Caco-2 (cell line): Measurements from ENCODE around the gene DAND5. TPM values are rescaled to one million over a fixed set of nuclear protein-coding genes. Genes with fewer than 3 reads are reported as not detected.

ENCODE experiments used
- BruUV-seq: library from RNA; stranded (reverse); fragments of 400-500 nt; replicated peaks from 2 replicates; lab custom pipeline; 2021; lab: Mats Ljungman, UMichigan
- CTCF ChIA-PET: fragments of 300-600 bp; sonication (Branson Sonifier 250); formaldehyde crosslinking; loops from one replicate; lab custom pipeline; 2022; ENCODE audit warnings: antibody characterized with exemption; lab: Charles Lee
- POLR2A ChIA-PET: fragments of 300-600 bp; sonication (Branson Sonifier 250); formaldehyde crosslinking; loops from one replicate; lab custom pipeline; 2022; ENCODE audit warnings: antibody characterized with exemption; lab: Charles Lee
- DNase-seq, 2 experiments: peaks; one replicate each; pipeline versions ENCODE4 v3.0.0 to v3.0.0-alpha.2; 2020 to 2022
- H3K27me3 ChIP-seq: replicated peaks from 2 replicates; pipeline ENCODE4 v1.6.0; 2011; ENCODE audit warnings: low read length; ENCODE audit not compliant: control insufficient read depth, insufficient read depth
- H3K36me3 ChIP-seq: 2 replicates; pipeline ENCODE4 v1.5.1; 2011; ENCODE audit warnings: low read length; ENCODE audit not compliant: control insufficient read depth, insufficient read depth
- H3K4me1 ChIP-seq: fragments of 250-450 bp; sonication (Bioruptor Pico); 2 replicates; pipeline ENCODE4 v1.5.1; 2020; ENCODE audit warnings: mild to moderate bottlenecking
- H3K4me3 ChIP-seq: 2 replicates; pipeline ENCODE4 v1.5.1; 2011; ENCODE audit warnings: low read depth, mild to moderate bottlenecking, control low read depth, low read length
- H3K9me3 ChIP-seq: fragments of 250-450 bp; sonication (Bioruptor Pico); 2 replicates; pipeline ENCODE4 v1.5.1; 2020; ENCODE audit warnings: mild to moderate bottlenecking, moderate library complexity
- H3K27ac Mint-ChIP-seq: one replicate; pipeline ENCODE4 v1.8.0; 2022; ENCODE audit warnings: mixed read lengths; ENCODE audit not compliant: unreplicated experiment
- H3K27me3 Mint-ChIP-seq: one replicate; pipeline ENCODE4 v1.8.0; 2022; ENCODE audit warnings: mixed read lengths; ENCODE audit not compliant: insufficient read depth, unreplicated experiment
- H3K36me3 Mint-ChIP-seq: one replicate; pipeline ENCODE4 v1.8.0; 2022; ENCODE audit warnings: mild to moderate bottlenecking, mixed read lengths; ENCODE audit not compliant: insufficient read depth, unreplicated experiment
- H3K4me1 Mint-ChIP-seq: one replicate; pipeline ENCODE4 v1.8.0; 2022; ENCODE audit warnings: low read depth, mixed read lengths; ENCODE audit not compliant: unreplicated experiment
- H3K4me3 Mint-ChIP-seq: one replicate; pipeline ENCODE4 v1.8.0; 2022; ENCODE audit warnings: mild to moderate bottlenecking, moderate library complexity, mixed read lengths; ENCODE audit not compliant: unreplicated experiment
- H3K9me3 Mint-ChIP-seq: one replicate; pipeline ENCODE4 v1.8.0; 2022; ENCODE audit warnings: mixed read lengths; ENCODE audit not compliant: unreplicated experiment
- CTCF ChIP-seq, 2 experiments: fragments of 200-600 bp in 1 of 2; IDR thresholded peaks; 1 replicate in 1 of 2; 2 replicates in 1 of 2; pipeline versions ENCODE4 v1.5.1 to v1.8.0; 2011 to 2022; ENCODE audit warnings: antibody characterized with exemption in 1 of 2, control low read depth in 1 of 2, inconsistent platforms in 1 of 2, low read depth in 1 of 2, low read length in 1 of 2, mild to moderate bottlenecking in 1 of 2, moderate library complexity in 1 of 2; ENCODE audit not compliant: insufficient read depth in 1 of 2, severe bottlenecking in 1 of 2, unreplicated experiment in 1 of 2
- intact Hi-C: fragments of 100-400 bp; cut with micrococcal nuclease; formaldehyde crosslinking; loops from one replicate; pipeline ENCODE4 v1.10.0; 2022; ENCODE audit not compliant: unreplicated experiment
- total RNA-seq: library from RNA; stranded (reverse); gene quantifications from 2 replicates; pipeline ENCODE4 v1.2.3, GENCODE V29; 2022

DAND5 gene
- total RNA-seq, 1 experiment from 2014 or later: not detected

DNA sequence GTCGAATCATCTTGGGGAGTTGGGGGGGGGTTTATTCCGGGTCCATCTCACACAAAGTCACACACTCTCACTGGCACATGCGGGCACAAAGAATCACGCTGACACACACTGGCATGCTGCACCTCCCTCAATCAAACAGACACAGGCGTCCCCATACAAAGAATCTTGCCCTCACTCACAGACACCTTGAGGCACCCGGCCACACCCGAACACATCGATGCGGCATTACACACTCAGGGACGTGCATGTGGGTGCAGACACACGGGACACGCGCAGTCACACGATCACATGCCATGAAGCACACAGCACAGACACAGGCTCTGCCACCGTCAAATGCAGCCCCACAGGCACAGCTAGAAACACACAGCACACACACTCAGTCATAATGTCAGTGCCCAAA is 33.7 kb downstream of the DAND5 start:
- Mint-ChIP-seq H3K9me3 (no peaks in the 10 kb centered on the region), H3K27ac (no peak overlapping the region), H3K4me3 (no peak overlapping the region), H3K36me3 (no peaks in the 10 kb centered on the region), H3K4me1 (no peaks in the 10 kb centered on the region), H3K27me3 (peaks cover 8% of the 10 kb centered on the region)
- no peak for DNase-seq
- H3K27me3 ChIP-seq: no peaks in the 10 kb centered on the region
- H3K9me3 ChIP-seq: no peaks in the 10 kb centered on the region
- ChIA-PET CTCF (no interaction called here), POLR2A (no interaction called here)
- H3K4me3 ChIP-seq: no peak overlapping the region
- no TSS peak for BruUV-seq
- intact Hi-C loops: no loop called here
- no peak for TF ChIP-seq CTCF (IDR thresholded peaks at IDR 0.05; ENCODE audit: insufficient read depth in 1 of 2, low read depth in 1 of 2, low read length in 1 of 2, severe bottlenecking in 1 of 2, unreplicated experiment in 1 of 2)
- no peaks in the 10 kb centered on the region for H3K36me3 ChIP-seq
- H3K4me1 ChIP-seq: no peaks in the 10 kb centered on the region

DNA sequence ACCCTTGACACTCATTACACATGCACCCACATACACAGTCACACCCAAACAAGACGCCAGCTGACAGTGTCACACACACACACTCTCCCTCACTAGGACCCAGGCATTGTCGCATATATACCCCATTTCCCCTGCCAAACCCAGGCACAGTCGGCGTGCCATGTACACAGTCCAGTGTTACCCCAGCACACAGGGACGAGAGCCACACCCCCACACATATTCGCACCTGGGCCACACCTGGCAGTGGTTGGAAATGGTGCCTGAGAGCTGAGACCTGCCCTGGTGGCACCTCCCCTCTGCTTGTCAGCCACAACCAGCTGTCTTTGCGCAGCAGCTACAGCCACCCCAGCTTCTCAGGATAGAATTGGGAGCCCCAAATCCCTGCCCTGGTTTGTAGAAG is 34.9 kb downstream of the DAND5 start:
- H3K27ac Mint-ChIP-seq: no peak overlapping the region
- DNase-seq: no peak
- intact Hi-C loops: no loop called here
- Histone ChIP-seq H3K36me3 (no peaks in the 10 kb centered on the region), H3K27me3 (no peaks in the 10 kb centered on the region), H3K4me1 (no peaks in the 10 kb centered on the region), H3K4me3 (no peak overlapping the region), H3K9me3 (no peaks in the 10 kb centered on the region)
- no peaks in the 10 kb centered on the region for H3K4me1 Mint-ChIP-seq
- no peaks in the 10 kb centered on the region for H3K36me3 Mint-ChIP-seq
- TF ChIP-seq CTCF (IDR thresholded peaks at IDR 0.05; ENCODE audit: insufficient read depth in 1 of 2, low read depth in 1 of 2, low read length in 1 of 2, severe bottlenecking in 1 of 2, unreplicated experiment in 1 of 2): no peak
- H3K27me3 Mint-ChIP-seq: peaks cover 6% of the 10 kb centered on the region
- H3K4me3 Mint-ChIP-seq: no peak overlapping the region
- no peaks in the 10 kb centered on the region for H3K9me3 Mint-ChIP-seq
- no TSS peak for BruUV-seq
- ChIA-PET POLR2A (no interaction called here), CTCF (no interaction called here)

GRCh38 chr19:13005253-13005652 is 35.9 kb downstream of the DAND5 start:
- no peaks in the 10 kb centered on the region for H3K9me3 Mint-ChIP-seq
- ChIA-PET CTCF (interaction anchor here (1.5 kb wide), 1 partner anchor 88 kb away, joined by 4 read pairs; no protein-coding TSS in a partner anchor), POLR2A (no interaction called here)
- Histone ChIP-seq H3K9me3 (no peaks in the 10 kb centered on the region), H3K4me1 (no peaks in the 10 kb centered on the region), H3K36me3 (no peaks in the 10 kb centered on the region), H3K4me3 (no peak overlapping the region), H3K27me3 (no peaks in the 10 kb centered on the region)
- no peaks in the 10 kb centered on the region for H3K36me3 Mint-ChIP-seq
- intact Hi-C loops: no loop called here
- no TSS peak for BruUV-seq
- no peak for DNase-seq
- H3K4me1 Mint-ChIP-seq: no peaks in the 10 kb centered on the region
- no peak for TF ChIP-seq CTCF (IDR thresholded peaks at IDR 0.05; ENCODE audit: insufficient read depth in 1 of 2, low read depth in 1 of 2, low read length in 1 of 2, severe bottlenecking in 1 of 2, unreplicated experiment in 1 of 2)
- H3K4me3 Mint-ChIP-seq: no peak overlapping the region
- H3K27me3 Mint-ChIP-seq: peaks cover 6% of the 10 kb centered on the region
- H3K27ac Mint-ChIP-seq: no peak overlapping the region
